Epithelial cell of esophagus (primary cell): Measurements from ENCODE around the gene FYB2.

Experiments
- DNase-seq: peaks from one replicate; pipeline ENCODE4 v3.0.0; 2010; ENCODE audit warnings: low read depth
- H3K4me3 ChIP-seq: 2 replicates; pipeline ENCODE4 v1.5.1; 2011; ENCODE audit warnings: mild to moderate bottlenecking, low read length, control low read depth
- CTCF ChIP-seq: IDR thresholded peaks from 2 replicates; pipeline ENCODE4 v1.5.1; 2011; ENCODE audit warnings: low read depth, mild to moderate bottlenecking, low read length, control low read depth, inconsistent platforms; ENCODE audit not compliant: insufficient read depth; ENCODE audit errors: missing control alignments

Gene FYB2

GRCh38 chr1:56849750-56850149, 30.5 kb upstream of the FYB2 start:
- no peak for TF ChIP-seq CTCF
- no peak for DNase-seq
- H3K4me3 ChIP-seq = no peak overlapping the region

- DNase-seq = no peak
- no peak overlapping the region for H3K4me3 ChIP-seq
- no peak for TF ChIP-seq CTCF
These were observed 26.1 kb upstream of the FYB2 start for GRCh38 chr1:56845343-56845742.

GRCh38 chr1:56844545-56845136, 25.4 kb upstream of the FYB2 start:
- no peak for DNase-seq
- no peak overlapping the region for H3K4me3 ChIP-seq
- TF ChIP-seq CTCF = no peak

- DNase-seq = no peak
- no peak overlapping the region for H3K4me3 ChIP-seq
- TF ChIP-seq CTCF = no peak
These were observed 24.3 kb upstream of the FYB2 start for GRCh38 chr1:56843544-56843943.

- no peak for DNase-seq
These were observed 19.6 kb upstream of the FYB2 start for GRCh38 chr1:56838759-56839158.

GRCh38 chr1:56837244-56837939, 18.2 kb upstream of the FYB2 start:
- no peak for TF ChIP-seq CTCF
- no peak overlapping the region for H3K4me3 ChIP-seq
- no peak for DNase-seq

More at GRCh38 chr1:56838759-56839158, 19.6 kb upstream of the FYB2 start:
- TF ChIP-seq CTCF = no peak
- H3K4me3 ChIP-seq = no peak overlapping the region

- no peak for TF ChIP-seq CTCF
- DNase-seq = no peak
- no peak overlapping the region for H3K4me3 ChIP-seq
These were observed 17.2 kb upstream of the FYB2 start for GRCh38 chr1:56836359-56836758.
